NCI-H460 (cell line): ENCODE measurements around the gene ANKRD44. TPM values are rescaled to one million over a fixed set of nuclear protein-coding genes. Genes with fewer than 3 reads are reported as not detected.
"Not testable (repeated sequence)": the region's sequence is repeated elsewhere in the genome, so short reads cannot be mapped to it uniquely, and the experiment has no call there.

Experiments
- DNase-seq: peaks from one replicate; pipeline ENCODE4 v3.0.0-alpha.2; 2016; ENCODE audit warnings: low read depth; ENCODE audit errors: extremely low read depth
- total RNA-seq: library from RNA; depleted of rRNA; stranded (reverse); fragments of >200 nt; shearing (Covaris generic); gene quantifications from 2 replicates; pipeline ENCODE4 v1.2.3, GENCODE V29; 2014

ANKRD44 gene
- total RNA-seq, 1 experiment from 2014 or later = 20.8 TPM

DNA sequence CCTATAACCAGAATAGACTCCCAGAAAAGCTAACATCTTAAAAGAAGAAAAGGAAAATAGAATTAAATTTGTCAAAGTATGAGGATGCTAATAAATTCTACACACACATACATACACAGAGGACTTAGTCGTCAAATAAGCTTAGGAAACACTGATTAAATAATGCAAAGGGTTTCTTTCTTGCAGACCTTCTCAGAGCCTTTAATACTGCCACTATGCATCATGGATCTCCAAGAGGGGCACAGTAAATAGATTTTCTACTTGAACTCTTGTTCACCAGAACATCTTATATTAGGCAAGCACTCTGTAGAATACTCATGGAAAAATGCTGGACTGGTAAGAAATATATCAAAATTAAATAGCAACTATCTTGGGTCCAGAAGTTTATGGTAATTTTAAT, 69.4 kb downstream of the ANKRD44 start:
- no peak for DNase-seq

DNA sequence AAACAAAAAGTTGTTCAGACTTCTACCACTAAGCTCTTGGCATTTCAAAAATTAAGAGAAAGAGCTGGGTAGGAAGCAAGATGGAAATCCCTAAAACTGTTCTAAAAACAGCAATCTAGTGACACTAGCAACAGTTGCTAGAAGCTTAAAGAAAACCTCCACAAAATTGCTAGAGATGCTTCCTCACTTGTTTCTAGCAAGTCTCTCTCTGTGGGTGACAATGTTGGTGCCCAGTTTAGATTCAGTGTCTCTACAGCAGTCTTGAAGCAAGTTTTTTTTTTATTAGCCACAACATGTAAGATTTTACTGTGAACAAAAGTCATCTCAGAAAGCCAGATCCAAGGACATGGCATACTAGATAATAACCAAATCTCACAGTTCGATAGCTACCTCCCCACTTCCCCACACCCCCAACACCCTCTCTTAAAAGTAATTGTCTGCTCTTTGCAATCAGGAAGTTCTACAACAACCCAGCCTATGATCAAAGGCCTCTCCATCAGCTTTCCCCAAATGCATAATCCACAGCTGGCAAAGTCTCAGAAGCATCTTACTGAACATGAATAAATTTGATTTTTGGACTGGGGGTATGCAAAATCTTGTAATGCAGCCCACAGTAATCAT, 70.0 kb downstream of the ANKRD44 start:
- no peak for DNase-seq

DNA sequence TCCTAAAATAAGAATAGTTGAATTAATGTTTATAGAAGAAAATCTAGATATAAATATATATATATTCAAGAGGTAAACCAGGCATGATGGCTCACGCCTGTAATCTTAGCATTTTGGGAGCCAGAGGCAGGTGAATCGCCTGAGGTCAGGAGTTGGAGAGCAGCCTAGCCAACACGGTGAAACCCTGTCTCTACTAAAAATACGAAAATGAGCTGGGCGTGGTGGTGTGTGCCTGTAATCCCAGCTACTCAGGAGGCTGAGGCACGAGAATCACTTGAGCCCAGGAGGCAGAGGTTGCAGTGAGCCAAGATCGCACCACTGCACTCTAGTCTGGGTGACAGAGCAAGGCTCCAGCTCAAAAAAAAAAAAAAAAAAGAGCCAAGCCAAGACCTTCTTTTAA, 70.6 kb downstream of the ANKRD44 start:
- not testable (repeated sequence) for DNase-seq

- DNase-seq = no peak
Observed at GRCh38 chr2:197239434-197239833, 71.1 kb downstream of the ANKRD44 start.

DNA sequence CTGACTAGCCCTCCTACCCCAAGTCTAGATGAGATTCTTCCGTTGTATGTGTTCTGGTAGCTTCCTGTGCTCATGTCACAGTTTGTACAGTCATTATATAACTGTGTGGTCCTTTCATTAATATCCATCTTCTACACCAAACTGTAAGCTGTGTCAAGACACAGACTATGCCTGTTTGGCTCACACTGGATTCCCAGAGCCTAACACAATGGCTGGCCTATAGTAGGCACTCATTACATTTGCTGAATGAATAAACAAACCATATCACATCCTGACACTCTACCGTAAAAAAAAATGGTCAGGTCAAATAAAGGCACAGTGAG, 72.6 kb downstream of the ANKRD44 start:
- DNase-seq = no peak

DNA sequence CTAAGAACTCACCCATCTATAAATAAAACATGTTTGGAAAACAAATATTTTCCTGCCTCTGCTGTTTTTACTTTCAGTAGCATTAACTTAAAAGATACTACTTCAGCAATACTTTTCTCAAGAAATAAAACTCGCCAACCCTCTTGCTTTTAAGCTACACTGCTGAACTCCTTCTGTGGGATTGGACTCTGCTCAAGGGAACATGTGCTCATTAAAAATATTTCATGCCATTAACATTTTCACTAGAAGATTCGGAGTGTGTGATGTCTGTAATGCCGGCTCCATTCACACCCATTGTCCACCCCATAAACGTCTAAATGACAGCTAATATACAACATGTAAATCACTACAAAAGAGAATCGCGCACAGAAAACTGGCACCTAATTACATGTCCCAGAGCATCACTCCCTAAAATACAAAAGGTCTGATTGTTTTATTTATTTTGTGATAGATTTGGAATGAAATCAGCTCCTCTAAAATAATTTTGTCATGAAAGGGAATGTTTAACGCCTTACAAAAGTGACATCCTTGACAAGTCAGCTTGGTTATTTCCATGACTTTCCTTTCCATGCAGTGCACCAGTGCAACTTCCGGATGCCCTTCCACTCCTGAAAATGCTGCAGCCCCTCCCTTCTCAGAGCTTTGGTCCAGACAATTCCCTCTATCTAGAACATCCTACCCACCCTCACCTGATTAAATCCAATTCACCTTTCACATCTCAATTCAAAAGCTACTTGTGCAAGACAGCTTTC, 73.1 kb downstream of the ANKRD44 start:
- no peak for DNase-seq

DNA sequence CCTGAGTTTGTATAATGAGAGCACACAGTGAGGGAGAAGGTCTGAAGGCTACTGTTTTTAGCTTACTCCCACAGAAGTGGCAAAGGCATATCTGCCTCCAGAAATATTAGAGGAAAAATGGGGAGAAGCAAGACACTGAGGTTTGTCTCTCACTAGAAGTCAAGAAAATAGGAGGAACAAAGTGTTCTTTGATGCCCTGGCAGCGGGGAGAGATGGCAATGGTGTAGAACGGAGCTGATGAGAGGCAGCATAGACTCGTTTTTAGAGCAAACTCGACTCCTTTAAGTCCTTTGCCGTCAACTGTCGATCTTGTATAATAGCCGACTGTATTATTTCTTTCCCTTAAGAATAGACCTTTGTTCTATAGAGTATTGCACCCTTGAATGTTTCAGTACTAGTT, 73.8 kb downstream of the ANKRD44 start:
- no peak for DNase-seq

DNA sequence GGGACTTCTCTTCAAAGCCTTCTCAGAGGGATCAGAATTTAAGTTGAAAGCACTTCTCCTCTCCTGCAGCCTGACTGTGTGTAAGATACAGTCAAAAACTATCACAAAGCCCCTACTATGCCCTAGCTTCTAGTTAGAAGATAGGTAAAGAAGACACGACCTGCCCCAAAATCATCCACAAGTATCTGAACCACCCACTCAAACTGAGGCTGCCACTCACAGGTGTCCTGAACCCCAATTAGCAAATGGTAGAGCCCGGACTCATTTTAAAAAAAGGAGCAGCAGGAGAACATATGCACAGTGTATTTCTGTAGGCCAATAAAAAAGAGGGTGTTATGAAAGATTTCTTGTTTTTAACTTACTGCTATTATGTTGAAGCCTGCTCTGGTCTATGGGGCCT, 74.4 kb downstream of the ANKRD44 start:
- DNase-seq = no peak

DNA sequence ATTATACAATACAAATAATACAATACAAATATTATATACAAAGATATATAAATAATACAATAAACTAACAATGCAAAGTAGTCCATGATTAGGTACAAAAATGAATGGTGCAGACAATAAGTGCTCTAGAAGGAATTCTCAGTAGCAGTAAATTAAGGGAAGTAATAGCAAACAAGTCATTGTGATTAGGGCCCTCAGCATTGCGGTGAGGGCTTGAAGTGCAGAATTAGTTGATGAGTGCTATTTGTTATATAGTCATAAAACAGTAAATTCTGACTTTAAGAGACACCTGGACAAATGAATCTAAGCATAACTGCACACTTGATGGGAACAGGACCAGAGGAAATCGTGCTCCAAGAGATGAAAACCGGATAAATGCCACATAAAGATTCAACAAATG, 74.9 kb downstream of the ANKRD44 start:
- DNase-seq = no peak

- DNase-seq = no peak
Observed at GRCh38 chr2:197234671-197235191, 75.8 kb downstream of the ANKRD44 start.

GRCh38 chr2:197233473-197233872, 77.1 kb downstream of the ANKRD44 start:
- no peak for DNase-seq

GRCh38 chr2:197232010-197232409, 78.6 kb downstream of the ANKRD44 start:
- DNase-seq = no peak

GRCh38 chr2:197229509-197230443, 80.8 kb downstream of the ANKRD44 start:
- DNase-seq = no peak

- DNase-seq = no peak
Observed at GRCh38 chr2:197223451-197223850, 87.1 kb downstream of the ANKRD44 start.

DNA sequence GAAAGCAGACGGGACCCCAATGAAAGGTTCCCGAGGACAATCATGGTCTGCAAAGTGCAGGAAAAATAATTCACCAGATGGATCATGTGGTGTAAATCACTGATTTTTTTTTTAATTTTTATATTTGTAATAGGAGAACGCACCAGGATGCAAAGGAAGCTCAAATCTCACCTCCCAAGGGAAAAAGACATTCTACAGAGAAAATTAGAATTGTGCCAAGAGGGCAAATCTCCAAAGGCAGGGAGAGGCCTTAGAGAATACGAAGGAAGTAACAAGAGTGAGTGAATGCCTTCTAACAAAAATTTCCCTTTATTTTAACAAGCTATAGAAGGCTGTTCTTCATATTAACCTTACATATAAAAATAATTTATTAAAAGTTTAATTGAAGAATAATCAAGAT, 90.9 kb downstream of the ANKRD44 start:
- no peak for DNase-seq

- DNase-seq = no peak
Observed at GRCh38 chr2:197217541-197217940, 93.0 kb downstream of the ANKRD44 start.

DNA sequence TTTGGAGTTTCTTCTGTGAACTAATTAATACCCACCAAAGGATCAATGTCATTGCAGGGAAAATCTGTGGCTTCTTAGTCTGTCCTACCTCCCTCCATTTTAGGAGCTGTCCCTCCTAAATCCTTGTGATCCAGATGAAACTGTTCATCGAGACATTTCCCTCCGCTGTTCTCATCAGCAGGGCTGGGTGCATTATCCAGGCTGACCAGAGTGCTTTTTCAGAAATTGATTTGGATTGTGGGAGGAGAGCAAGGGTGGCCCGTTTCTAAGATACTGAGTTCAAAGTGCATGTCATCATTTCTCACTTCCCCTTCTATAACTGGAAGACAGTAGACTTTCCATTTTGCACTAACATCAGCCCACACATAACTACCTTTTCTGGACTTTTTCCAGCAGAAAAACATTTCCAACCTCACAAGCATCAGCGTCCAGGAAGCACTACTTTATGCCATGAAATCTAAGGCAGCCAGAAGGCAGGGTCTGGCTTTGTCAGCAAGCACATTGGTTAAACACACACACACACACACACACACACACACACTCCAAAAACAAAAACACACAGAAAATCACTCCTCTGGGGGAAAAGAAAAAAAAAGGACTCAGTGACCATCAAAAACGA, 94.1 kb downstream of the ANKRD44 start:
- DNase-seq = no peak

- no peak for DNase-seq
Observed at GRCh38 chr2:197215748-197216360, 94.7 kb downstream of the ANKRD44 start.

GRCh38 chr2:197212344-197213262, 98.0 kb downstream of the ANKRD44 start:
- no peak for DNase-seq
